HG02610 (cell line): ENCODE results near the gene CDC42EP5.

Source experiments
- ATAC-seq: cut with Tn5 transposase; IDR thresholded peaks from one replicate; pipeline ENCODE4 v1.9.1; 2021; ENCODE audit warnings: mild to moderate bottlenecking, moderate library complexity; ENCODE audit not compliant: unreplicated experiment

CDC42EP5 gene

DNA sequence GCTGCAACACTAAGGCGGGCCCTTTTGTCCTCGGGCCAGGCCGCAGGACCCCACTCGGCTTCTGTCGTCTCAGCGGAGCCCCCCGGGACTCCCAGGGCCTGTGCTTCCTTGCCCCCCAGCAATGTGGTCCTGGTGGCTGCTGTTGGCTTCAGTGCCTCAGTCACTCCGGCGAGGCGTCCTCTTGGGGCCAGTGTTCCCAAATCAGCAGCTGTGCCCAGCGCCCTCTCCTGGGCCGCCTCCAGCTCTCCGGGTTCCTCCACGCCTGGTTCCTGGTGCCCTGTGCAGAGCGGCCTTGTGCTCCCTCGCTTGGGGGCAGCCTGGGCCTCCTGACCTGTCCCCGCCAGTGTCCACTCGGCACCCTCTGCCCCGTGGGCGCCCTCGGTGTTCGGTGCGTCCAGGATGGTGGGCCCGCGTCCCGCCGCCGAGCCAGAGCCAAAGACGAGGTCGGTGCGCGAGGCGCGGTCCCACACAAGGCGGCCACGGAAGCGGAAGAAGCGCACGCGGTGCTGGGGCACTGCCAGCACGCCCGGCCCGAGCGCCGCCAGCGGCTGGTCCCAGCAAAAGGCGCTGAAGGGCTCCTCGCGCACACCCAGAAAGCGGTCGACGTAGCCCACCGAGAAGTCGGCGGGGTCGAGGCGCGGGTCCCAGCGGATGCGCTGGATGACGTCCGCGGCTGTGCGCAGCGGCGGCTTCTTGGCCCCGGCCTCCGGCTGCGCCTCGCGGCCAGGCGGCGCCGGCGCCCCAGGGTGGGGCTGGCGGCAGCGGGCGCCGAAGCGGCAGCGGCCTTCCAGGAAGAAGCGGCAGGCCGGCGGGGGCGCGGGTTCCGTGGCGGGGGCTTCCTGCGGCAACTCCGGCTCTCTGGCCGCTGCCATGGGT, 10.2 kb downstream of the CDC42EP5 start:
- peak; percentile 12 for ATAC-seq

DNA sequence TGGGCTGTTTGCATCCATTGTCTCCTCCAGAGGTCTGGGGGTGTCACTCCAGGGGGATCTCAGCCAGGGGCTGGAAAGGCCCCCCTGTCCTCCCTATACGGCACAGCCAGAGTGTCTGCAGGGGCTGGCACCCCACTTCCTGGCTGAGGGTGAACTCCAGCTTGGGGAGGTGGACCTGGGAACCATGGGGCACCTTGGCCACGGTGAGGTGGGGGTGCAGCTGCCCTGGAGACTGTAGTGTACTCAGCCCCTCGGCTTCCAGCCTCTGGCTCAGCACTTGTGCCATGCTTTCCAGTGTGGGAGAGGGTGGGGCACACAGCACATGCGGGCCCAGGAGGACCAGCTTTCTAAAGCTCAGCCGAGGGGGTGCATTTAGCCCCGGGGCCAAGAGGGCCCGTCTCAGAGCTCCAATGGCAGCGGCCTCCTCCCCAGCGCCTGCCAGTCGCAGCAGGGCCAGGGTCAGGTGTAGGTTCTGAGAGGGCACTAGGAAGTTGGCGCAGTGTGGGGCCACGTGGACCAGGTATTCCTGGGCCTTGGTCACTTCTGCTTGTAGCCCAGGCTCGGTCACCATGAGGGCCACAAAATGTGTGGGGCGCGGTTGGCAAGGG, 10.9 kb downstream of the CDC42EP5 start:
- no peak for ATAC-seq

DNA sequence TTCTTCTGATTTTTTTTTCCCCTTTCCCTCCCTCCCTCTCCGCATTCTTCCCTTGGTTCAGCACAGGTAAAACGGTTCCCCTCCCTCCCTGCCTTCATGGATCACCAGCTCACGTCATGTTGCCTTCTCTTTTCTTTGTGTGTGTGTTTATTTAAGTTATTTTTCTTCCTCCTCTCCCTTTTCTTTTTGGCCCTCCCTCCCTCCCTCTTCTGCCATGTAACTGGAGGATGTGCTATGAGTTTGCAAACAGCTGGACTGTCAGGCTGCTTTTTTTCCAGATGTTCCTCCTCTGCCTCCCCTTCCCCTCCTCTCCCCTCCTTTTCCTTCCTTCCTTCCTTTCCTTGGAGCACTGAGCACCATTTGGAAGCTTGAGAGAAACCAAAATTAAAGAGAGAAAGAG, 11.5 kb downstream of the CDC42EP5 start:
- no peak for ATAC-seq

DNA sequence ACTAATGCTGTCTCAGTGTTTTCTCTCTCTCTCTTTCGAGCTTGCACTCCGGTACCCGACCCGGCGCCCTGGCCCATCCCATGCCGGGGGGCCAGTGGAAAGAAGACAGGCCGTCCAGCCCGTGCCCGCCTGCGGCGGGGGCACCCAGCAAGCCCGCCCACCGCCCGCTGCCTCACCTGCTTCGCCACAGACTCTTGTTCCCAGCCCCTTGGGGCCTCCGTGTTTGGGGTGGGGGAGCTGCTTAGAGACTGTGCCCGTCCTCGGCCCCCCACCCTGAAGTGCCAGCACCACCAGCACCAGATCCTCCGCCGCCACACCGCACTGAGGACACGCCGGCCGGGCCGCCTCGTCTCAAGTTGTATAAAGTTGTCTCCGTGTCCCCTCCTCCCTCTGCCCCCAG, 11.9 kb downstream of the CDC42EP5 start:
- ATAC-seq: no peak

DNA sequence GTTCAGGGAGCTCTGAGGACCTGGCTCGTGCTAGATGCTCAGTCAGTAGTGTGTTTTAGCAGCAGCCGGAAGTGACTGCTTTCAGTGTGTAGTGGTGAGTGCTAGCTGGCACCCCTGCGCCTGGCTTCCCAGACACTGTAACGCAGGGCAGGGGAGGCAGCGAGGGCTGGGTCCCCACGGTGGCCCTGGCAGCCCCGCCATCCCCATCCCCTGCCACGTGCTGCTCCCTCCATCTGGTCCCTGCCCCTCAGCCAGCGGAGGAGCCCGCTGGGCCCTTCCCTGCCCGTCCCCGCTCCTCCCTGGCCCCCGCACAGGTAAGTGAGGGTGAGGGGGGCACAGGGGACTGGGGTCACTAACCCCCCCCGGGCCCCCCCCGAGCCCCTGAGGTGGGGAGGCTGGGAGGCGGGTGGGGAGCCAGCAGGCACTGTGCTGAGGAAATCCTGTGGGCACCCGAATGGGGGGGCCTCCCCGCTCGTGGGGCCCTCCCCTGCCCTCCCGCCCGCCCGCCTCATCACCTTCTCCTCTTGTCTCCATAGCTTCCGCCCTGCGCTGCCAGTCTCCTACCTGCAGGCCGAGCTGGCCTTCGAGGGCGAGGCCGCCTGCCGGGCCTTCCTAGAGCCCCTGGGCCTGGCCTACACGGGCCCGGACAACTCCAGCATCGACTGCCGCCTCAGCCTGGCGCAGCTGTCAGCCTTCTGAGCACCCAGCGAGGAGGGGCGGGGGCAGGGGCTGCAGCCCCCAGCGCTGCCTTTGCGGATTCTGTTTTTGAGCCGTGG, 12.7 kb downstream of the CDC42EP5 start:
- no peak for ATAC-seq

DNA sequence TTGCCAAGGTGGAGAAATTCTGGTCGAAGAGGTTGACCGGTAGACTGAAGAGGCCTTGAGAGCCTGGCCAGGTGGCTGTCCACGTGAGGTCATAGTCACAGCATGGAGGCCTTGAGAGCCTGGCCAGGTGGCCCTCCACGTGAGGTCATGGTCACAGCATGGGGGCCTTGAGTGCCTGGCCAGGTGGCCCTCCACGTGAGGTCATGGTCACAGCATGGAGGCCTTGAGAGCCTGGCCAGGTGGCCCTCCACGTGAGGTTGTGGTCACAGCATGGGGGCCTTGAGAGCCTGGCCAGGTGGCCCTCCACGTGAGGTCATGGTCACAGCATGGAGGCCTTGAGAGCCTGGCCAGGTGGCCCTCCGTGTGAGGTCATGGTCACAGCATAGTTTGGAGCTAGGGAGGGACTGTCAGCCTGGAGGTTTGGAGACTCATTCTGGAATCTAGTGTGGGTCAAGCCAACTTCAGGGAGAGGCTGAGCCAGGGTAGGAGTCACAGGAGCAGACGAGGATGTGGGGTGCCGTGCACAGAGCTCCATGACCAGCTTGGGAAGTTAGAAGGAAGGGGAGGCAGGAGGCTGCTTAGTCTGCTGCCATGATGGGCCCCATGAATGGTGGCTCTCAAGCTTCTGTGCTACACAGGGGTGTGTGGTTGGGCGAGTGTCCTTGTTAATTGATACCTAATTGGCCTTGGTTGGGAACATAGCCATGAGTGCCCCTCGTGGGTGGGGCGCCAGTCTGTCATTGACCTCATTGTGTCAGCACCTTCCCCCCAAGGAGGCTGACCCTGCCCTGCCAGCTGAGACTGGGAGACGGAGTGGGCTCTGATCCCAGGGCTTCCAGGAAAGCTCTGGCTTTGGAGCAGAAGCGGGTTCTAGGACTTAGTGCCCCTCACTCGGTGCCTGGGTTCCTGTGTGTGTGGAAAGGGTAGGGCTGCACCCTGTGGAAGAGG, 13.5 kb downstream of the CDC42EP5 start:
- ATAC-seq: no peak

DNA sequence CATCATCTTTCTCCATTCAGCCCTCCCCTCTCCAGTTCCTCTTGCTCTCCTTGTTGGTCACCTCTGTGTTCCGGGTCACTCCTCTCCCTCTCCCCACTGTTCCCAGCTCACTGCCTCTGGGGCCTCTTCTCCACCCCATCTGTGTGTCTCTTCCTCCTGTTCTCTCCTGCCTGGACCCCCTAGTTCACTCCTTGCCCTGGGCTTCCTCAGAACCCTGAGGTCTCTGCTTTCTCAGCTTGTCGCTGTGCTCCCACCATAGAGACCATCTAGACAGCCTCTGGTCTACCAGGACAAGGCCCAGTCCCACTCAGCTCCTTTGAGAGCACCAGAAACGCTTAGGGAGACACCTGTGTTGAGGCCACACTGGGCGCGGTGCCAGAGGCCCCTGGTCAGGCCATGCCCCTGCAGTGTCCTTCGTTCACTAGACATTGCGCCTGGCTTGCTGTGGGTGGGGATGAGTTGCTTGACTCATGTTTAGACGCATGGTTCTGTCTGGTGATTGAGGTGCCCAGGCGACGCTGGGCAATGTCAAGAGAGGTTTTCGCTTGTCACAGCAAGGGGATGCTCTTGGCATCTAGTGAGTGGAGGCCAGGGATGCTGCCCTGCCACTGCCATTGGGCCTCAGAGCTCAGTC, 14.3 kb downstream of the CDC42EP5 start:
- no peak for ATAC-seq

DNA sequence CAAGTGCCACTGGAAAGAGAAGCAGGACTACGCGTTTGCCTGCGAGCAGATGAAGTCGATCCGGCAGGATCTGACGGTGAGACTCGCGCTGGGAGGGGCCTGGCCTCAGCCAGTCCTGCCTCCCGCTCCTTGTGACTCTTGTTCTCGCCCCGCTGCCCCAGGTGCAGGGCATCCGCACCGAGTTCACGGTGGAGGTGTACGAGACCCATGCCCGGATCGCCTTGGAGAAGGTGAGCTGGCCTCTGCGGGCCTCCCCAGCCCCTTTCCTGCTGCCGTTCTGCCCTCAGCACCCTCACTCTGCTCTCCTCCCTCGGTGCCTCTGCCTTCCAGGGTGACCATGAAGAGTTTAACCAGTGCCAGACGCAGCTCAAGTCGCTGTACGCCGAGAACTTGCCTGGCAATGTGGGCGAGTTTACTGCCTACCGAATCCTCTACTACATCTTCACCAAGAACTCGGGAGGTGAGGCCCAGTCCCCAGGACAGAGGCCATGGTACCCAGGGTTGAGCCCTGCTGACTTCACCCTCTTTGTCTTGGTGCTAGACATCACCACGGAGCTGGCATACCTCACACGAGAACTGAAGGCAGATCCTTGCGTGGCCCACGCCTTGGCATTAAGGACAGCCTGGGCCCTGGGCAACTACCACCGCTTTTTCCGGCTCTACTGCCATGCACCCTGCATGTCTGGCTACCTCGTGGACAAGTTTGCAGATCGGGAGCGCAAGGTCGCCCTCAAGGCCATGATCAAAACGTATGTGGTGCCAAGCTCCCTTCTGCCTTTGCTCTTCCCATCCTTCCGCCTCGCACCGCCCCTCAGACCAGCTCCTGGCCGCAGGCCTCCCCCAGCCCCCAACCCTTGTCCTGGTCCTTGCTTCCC, 15.1 kb downstream of the CDC42EP5 start:
- no peak for ATAC-seq

DNA sequence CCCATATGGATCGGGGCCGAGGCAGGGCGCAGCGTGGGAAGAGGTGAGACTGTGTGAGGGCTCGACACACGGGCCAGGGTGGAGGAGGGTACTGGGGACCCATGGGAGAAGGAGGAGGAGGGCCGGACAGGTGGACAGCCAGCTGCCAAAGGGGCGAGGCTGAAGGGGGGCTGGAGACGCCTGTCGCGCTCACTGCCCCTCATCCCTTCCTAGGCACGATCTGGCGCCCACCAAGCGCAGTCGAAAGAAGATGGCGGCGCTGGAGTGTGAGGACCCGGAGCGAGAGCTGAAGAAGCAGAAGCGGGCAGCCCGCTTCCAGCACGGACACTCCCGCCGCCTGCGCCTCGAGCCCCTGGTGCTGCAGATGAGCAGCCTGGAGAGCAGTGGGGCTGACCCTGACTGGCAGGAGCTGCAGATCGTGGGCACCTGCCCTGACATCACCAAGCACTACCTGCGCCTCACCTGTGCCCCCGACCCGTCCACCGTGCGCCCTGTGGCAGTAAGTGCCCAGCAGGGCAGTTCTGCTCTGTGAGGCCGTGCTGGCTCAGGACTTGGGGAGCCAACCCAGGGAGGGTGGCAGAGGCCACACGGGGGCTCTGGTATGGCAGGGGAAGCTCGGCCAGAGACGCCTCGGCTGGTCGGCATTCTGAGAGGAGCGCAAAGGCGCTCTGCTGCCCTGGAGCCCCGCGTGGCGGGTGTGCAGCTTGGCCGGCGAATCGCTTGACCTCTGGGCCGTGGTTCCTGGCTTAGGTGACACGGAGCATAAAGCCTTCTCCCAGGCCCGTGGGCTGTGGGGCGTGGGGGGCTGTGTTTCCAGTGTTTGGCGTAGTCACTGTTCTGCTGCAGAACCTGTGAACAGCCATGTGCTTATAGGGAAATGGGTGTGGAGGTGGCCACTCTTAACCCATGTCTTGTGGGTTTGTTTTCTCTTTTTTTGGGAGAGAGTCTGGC, 16.4 kb downstream of the CDC42EP5 start:
- ATAC-seq: no peak

DNA sequence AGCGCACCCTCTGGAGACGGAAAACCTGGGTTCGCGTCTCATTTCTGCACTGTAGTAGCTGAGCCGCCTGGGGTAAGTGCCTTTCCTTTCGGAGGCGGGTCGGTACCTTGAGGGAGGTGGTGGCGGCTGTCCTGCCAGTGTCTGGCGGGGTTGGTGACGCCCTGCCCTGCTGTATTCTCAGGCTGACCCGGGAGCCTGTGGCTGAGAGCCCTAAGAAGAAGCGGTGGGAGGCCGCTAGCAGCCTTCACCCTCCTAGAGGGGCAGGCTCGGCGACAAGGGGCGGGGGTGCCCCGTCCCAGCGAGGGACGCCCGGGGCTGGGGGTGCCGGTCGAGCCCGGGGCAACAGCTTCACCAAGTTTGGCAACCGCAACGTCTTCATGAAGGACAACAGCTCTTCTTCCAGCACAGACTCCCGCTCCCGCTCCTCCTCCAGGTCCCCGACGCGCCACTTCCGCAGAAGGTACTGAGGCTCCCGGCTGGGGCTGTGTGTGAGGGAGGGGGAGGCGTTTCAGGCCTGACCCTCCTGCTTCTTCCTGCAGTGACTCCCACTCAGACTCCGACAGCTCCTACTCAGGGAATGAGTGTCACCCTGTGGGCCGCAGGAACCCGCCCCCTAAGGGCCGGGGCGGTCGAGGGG, 17.2 kb downstream of the CDC42EP5 start:
- ATAC-seq: no peak

DNA sequence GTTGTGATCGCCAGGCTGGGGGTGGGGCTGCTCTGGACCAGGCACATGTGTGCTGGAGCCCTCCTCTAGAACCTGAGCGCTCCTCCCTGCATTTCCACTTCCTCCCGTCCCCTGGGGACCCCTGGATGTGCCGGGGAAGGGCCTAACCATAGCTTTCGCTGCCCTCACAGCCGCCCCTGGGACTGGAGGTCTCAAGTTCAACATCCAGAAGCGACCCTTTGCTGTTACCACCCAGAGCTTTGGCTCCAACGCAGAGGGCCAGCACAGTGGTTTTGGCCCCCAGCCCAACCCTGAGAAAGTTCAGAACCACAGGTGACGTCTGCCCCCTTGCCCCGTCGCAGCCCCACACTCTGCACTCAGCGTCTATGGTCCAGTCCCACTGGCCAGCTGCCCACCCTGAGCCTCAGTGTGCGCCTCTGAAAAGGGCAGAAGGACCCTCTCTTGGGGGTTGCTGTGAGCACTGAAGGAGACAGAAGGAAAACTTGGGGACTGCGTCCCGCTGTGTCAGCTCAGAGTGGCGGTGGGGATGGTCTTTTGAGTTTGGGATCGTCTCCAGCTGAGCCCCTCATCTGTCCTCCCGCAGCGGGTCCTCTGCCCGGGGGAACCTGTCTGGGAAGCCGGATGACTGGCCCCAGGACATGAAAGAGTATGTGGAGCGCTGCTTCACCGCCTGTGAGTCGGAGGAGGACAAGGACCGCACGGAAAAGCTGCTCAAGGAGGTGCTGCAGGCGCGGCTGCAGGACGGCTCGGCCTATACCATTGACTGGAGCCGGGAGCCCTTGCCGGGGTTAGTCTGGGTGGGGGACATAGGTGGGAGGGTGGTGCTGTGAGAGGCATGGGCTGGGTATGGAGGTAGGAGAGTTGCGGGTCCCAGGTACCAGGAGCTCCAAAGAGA, 18.1 kb downstream of the CDC42EP5 start:
- ATAC-seq: no peak

DNA sequence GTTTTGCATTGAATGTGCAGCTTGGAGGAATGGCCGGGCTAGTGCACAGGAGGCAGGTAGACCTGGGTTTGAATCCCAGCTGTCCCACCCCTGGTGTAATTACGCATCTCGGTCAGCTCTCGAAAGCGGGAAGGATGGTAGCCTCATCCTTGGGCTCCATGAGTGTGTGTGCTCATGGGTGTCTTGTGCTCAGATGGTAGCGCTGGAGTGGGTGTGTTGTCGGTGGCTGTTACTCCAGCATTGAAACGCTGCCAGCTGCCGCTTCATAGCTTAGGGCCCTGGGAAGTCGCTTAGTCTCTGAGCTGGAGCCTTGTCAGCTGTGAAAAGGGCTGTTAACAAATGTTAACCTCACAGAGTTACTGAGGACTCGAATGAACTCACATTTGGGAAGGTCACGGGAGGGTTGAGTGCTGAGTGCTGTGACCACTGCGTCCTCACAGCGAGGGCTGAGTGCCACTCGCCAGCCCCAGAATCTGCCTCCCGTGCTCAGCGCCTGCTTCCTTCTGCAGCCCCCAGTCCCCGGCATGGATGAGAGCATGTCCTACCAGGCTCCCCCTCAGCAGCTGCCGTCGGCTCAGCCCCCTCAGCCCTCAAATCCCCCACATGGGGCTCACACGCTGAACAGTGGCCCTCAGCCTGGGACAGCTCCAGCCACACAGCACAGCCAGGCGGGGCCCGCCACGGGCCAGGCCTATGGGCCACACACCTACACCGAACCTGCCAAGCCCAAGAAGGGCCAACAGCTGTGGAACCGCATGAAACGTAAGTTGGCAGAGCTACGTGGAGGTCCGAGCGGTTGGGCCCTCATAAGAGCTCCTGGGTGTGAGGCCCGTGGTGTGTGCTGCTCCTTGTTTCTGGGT, 18.9 kb downstream of the CDC42EP5 start:
- ATAC-seq: no peak

DNA sequence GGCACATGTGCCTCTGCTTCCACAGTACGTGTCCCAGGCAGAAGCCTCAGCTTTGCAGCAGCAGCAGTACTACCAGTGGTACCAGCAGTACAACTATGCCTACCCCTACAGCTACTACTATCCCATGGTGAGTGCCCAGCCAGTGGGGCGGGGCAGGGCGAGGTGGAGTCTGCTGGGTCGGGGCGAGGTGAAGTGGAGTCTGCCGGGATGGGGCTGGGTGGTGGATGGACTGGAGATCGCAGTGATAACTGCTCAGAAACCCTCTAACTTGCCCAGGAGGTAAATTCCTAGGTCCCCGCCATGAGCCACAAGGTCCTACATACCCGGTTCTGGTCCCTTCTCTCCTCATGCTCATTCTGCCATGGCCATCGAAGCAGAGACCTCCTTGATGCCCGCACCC, 20.5 kb downstream of the CDC42EP5 start:
- ATAC-seq: no peak

DNA sequence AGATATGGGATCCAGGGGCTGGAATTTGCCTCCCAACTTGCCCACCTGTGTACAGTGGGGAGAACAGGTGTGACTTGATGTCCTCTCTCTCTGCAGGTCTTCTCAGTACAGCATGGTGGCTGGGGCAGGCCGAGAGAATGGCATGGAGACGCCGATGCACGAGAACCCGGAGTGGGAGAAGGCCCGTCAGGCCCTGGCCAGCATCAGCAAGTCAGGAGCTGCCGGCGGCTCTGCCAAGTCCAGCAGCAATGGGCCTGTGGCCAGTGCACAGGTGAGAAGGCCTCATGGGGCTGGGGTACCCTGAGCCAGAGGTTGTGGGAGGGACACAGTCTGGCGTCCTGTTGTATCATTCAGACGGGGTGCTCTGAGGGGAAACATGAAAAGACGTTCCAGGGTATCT, 21.1 kb downstream of the CDC42EP5 start:
- no peak for ATAC-seq

DNA sequence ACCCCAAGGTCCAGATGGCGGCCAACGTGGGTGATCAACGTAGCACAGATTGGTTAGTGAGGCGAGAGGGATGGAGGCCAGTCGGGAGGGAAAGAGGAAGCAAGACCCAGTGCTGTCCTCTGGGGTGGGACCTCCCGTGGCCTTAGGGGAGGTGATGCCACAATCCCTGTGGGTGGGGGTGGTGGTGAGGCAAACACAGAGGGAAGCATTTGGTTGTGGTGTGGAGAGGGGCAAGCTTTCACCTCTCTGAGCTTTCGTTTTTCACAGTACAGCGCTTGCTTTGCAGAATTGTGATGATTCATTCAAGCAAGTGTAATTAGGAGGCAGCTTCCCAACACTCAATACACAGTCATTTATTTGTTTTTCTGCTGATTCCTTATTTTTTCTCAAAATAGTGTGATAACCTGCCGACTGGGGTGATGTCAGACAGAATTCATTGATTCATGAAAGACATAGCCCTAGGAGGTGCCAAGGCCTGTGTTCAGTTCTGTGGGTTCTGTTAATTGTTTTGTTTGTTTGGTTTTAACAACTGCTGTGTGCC, 21.7 kb downstream of the CDC42EP5 start:
- ATAC-seq: no peak
